OCI-LY1 (cell line): ENCODE results near the gene UQCRC2.

Source experiments
- CTCF ChIP-seq: fragments of 200-600 bp; sonication (generic), shearing (Covaris generic); IDR thresholded peaks from 2 replicates; pipeline ENCODE4 v1.5.1; 2017; ENCODE audit warnings: mild to moderate bottlenecking, antibody characterized with exemption, low read length, moderate library complexity, mixed read lengths
- EZH2 ChIP-seq: fragments of 200-600 bp; sonication (generic), shearing (Covaris generic); IDR thresholded peaks from 2 replicates; pipeline ENCODE4 v1.8.0; 2017; ENCODE audit warnings: borderline replicate concordance, mixed run types, mild to moderate bottlenecking, antibody characterized with exemption, low read length, moderate library complexity, mixed read lengths

- TF ChIP-seq CTCF (peak; percentile 74), EZH2 (no peak)
Measured at GRCh38 chr16:21950782-21951521, 2.2 kb upstream of the UQCRC2 start.
